Smooth muscle cell (in vitro differentiated cells): ENCODE data around the gene RAB4B. TPM values are rescaled to one million over a fixed set of nuclear protein-coding genes. Genes with fewer than 3 reads are reported as not detected.
"Not testable (repeated sequence)": the region's sequence is repeated elsewhere in the genome, so short reads cannot be mapped to it uniquely, and the experiment has no call there.

ENCODE experiments used
- DNase-seq: peaks from one replicate; lab custom pipeline; 2025; ENCODE audit not compliant: unreplicated experiment; lab: John Stamatoyannopoulos, UW
- H2AFZ ChIP-seq: fragments of 200-600 bp; sonication (generic); 2 replicates; pipeline ENCODE4 v1.6.0; 2016; ENCODE audit warnings: antibody characterized with exemption, low read depth, mild to moderate bottlenecking
- H3F3A ChIP-seq: fragments of 200-600 bp; sonication (generic); 2 replicates; pipeline ENCODE4 v1.6.0; 2017; ENCODE audit warnings: antibody characterized with exemption, low read depth
- H3K27ac ChIP-seq: fragments of 200-600 bp; sonication (generic); 2 replicates; pipeline ENCODE4 v1.5.1; 2016; ENCODE audit warnings: low read depth, mild to moderate bottlenecking
- H3K27me3 ChIP-seq: fragments of 200-600 bp; sonication (generic); 2 replicates; pipeline ENCODE4 v1.6.1; 2016; ENCODE audit warnings: low read depth, mild to moderate bottlenecking
- H3K36me3 ChIP-seq: fragments of 200-600 bp; sonication (generic); 2 replicates; pipeline ENCODE4 v1.5.1; 2016; ENCODE audit warnings: low read depth
- H3K4me1 ChIP-seq: fragments of 200-600 bp; sonication (generic); 2 replicates; pipeline ENCODE4 v1.5.1; 2016; ENCODE audit warnings: low read depth
- H3K4me2 ChIP-seq: fragments of 200-600 bp; sonication (generic); 2 replicates; pipeline ENCODE4 v1.6.0; 2016; ENCODE audit warnings: mild to moderate bottlenecking
- H3K4me3 ChIP-seq: fragments of 200-600 bp; sonication (generic); 2 replicates; pipeline ENCODE4 v1.5.1; 2016; ENCODE audit warnings: mild to moderate bottlenecking
- H3K79me2 ChIP-seq: fragments of 200-600 bp; sonication (generic); 2 replicates; pipeline ENCODE4 v1.6.0; 2016; ENCODE audit warnings: low read depth, mild to moderate bottlenecking
- H3K9ac ChIP-seq: fragments of 200-600 bp; sonication (generic); 2 replicates; pipeline ENCODE4 v1.6.0; 2016; ENCODE audit warnings: low read depth
- H3K9me3 ChIP-seq: fragments of 200-600 bp; sonication (generic); replicated peaks from 2 replicates; pipeline ENCODE4 v1.5.1; 2016; ENCODE audit warnings: low read depth
- H4K20me1 ChIP-seq: fragments of 200-600 bp; sonication (generic); 2 replicates; pipeline ENCODE4 v1.6.0; 2016; ENCODE audit warnings: low read depth
- WGBS: methylation state at CpG from one replicate; pipeline ENCODE4 v1.1.7; 2016; ENCODE audit warnings: low lambda C conversion rate; 5-methylcytosine and 5-hydroxymethylcytosine counted together
- polyA plus RNA-seq: library from polyadenylated mRNA; unstranded; fragments of >200 nt; fragmentation: Nextera tagmentation; extraction: Ambion mirVana; gene quantifications from 2 replicates; pipeline ENCODE4 v1.2.1, GENCODE V29; 2016
- total RNA-seq: library from RNA; depleted of rRNA; stranded (reverse); fragments of >200 nt; gene quantifications from 2 replicates; pipeline ENCODE4 v1.2.3, GENCODE V29; 2014
- TF ChIP-seq, protein P1 (sequence below): fragments of 200-600 bp; sonication (generic); IDR thresholded peaks from 2 replicates; pipeline ENCODE4 v1.5.1; 2017; ENCODE audit warnings: borderline replicate concordance, mild to moderate bottlenecking, antibody characterized with exemption; ENCODE audit not compliant: insufficient read depth, poor library complexity, severe bottlenecking

The RAB4B gene, protein sequence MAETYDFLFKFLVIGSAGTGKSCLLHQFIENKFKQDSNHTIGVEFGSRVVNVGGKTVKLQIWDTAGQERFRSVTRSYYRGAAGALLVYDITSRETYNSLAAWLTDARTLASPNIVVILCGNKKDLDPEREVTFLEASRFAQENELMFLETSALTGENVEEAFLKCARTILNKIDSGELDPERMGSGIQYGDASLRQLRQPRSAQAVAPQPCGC
- 10.6 and 12.1 TPM in 2 replicates for total RNA-seq
- polyA plus RNA-seq = 39.5 and 43.5 TPM in 2 replicates

DNA sequence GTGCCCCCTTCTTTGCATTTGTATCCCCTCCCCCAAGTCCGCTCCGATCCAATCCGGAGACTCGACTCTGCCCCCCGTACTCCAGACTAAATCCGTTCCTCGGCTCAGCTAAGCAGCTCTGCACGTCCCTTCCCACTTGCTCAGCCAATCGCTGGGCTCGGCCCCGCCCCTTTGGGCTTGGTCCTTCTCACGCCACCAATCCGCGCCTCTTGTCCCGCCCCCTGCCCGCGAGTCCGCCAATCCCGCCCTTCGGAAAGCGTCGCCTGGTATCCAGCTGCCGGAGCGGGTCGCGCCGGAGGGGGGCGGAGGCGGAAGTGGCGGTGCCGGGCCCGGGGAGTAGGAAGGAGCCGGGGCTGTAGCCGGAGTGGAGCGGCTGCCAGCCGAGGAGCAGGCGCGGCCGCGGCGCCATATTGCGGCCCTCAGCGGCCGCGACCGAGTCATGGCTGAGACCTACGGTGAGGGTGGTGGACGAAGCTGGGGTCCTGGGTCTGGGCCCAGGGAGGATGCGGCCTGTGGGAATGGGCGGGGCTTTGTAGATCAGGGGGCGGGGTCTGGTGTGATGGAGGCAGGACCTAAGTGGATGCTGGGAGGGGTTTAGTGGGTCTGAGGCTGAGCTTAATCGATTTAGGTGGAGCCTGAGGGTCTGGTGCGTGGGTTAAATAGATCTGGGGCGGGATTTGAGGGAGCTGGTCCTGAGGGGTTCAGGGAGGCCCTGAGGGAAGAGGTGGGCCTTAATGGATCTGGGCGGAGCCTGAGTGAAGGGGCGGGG is at the start of gene RAB4B:
Gene RAB4B, plus strand, starts transcription at position 311 of the 769 bp plus-strand sequence. Its CDS starts 129 bp downstream, at position 440.
- H3K9me3 ChIP-seq = no peaks in the 10 kb centered on the region
- TF ChIP-seq, protein P1, sequence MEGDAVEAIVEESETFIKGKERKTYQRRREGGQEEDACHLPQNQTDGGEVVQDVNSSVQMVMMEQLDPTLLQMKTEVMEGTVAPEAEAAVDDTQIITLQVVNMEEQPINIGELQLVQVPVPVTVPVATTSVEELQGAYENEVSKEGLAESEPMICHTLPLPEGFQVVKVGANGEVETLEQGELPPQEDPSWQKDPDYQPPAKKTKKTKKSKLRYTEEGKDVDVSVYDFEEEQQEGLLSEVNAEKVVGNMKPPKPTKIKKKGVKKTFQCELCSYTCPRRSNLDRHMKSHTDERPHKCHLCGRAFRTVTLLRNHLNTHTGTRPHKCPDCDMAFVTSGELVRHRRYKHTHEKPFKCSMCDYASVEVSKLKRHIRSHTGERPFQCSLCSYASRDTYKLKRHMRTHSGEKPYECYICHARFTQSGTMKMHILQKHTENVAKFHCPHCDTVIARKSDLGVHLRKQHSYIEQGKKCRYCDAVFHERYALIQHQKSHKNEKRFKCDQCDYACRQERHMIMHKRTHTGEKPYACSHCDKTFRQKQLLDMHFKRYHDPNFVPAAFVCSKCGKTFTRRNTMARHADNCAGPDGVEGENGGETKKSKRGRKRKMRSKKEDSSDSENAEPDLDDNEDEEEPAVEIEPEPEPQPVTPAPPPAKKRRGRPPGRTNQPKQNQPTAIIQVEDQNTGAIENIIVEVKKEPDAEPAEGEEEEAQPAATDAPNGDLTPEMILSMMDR = no peak
- H3K4me2 ChIP-seq = peak within 1 kb of the TSS; percentile 89
- under 1% methylated on average over 51 of the region's 56 CpGs for WGBS
- H3K9ac ChIP-seq = peak within 1 kb of the TSS; percentile 78
- no peaks in the 10 kb centered on the region for H3K79me2 ChIP-seq
- peak within 1 kb of the TSS; percentile 57 for H2AFZ ChIP-seq
- H3K36me3 ChIP-seq = no peaks in the 10 kb centered on the region
- peak within 1 kb of the TSS; percentile 60 for H3K4me3 ChIP-seq
- H4K20me1 ChIP-seq = no peaks in the 10 kb centered on the region
- H3K27ac ChIP-seq = peak within 1 kb of the TSS; percentile 92
- peaks cover 4% of the 10 kb centered on the region for H3K4me1 ChIP-seq
- no peaks in the 10 kb centered on the region for H3K27me3 ChIP-seq
- H3F3A ChIP-seq = peaks cover 7% of the 10 kb centered on the region
- DNase-seq = peak; percentile 98

DNA sequence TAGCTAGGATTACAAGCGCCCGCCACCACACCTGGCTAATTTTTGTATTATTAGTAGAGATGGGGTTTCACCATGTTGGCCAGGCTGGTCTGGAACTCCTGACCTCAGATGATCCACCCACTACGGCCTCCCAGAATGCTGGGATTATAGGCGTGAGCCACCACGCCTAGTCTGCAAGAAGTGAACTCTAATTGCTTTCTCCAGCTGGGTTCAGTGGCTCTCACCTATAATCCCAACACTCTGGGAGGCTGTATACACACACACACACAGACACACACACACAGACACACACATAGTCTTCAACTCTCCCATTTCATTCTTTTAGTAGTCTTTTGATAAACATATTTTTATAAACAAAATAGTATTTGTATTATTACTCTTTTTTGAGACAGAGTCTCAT is 48.0 kb upstream of the RAB4B start:
- Histone ChIP-seq H4K20me1 (peaks cover 68% of the 10 kb centered on the region), H3K79me2 (peaks cover 18% of the 10 kb centered on the region), H3K36me3 (peaks cover 24% of the 10 kb centered on the region)
- H3K27me3 ChIP-seq, H3K4me3 ChIP-seq, H2AFZ ChIP-seq, H3F3A ChIP-seq, H3K27ac ChIP-seq, H3K9me3 ChIP-seq, H3K4me2 ChIP-seq, H3K4me1 ChIP-seq, DNase-seq, H3K9ac ChIP-seq: not testable (repeated sequence)
- WGBS = 96% methylated on average over 5 of the region's 5 CpGs

DNA sequence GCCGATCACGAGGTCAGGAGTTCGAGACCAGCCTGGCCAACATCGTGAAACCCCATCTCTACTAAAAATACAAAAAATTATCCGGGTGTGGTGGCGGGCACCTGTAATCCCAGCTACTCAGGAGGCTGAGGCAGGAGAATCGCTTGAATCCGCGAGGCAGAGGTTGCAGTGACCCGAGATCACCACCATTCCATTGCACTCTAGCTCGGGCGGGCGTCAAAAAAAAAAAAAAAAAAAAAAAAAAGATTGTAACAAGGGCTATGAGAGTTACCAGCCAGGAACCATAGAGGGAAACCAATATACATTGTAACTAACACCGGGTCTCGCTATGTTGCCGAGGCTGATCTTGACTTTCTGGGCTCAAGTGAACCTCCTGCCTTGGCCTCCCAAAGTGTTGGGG is 45.7 kb upstream of the RAB4B start:
- 98% methylated on average over 16 of the region's 16 CpGs for WGBS
- not testable (repeated sequence) for H3K27me3 ChIP-seq, H3K9me3 ChIP-seq, H3F3A ChIP-seq, H3K79me2 ChIP-seq, H3K4me1 ChIP-seq, DNase-seq, H3K4me3 ChIP-seq, H2AFZ ChIP-seq, H3K9ac ChIP-seq, H3K4me2 ChIP-seq, H3K27ac ChIP-seq
- H3K36me3 ChIP-seq = peaks cover 20% of the 10 kb centered on the region
- peaks cover 49% of the 10 kb centered on the region for H4K20me1 ChIP-seq

DNA sequence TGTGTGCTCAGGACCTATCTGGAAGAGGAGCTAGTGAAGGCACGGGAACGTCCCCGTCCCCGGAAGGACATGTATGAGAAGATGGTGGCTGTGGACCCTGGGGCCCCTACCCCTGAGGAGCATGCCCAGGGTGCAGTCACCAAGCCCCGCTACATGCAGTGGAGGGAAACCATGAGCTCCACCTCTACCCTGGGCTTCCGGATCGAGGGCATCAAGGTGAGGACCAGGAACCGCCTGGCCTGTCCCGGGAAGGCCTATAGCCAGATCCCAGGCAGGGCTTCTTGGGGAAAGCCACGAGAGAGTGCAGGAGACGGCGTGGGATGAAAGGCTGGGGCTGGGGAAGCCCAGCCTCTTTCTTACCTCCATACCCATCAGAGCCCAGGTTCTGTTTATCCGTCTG is 44.9 kb upstream of the RAB4B start:
- Histone ChIP-seq H3K4me1 (no peaks in the 10 kb centered on the region), H3K27me3 (no peaks in the 10 kb centered on the region), H3K4me2 (no peak overlapping the region), H3K79me2 (no peaks in the 10 kb centered on the region), H3F3A (no peaks in the 10 kb centered on the region), H3K36me3 (peaks cover 16% of the 10 kb centered on the region), H2AFZ (no peak overlapping the region), H3K4me3 (no peak overlapping the region), H3K9me3 (no peaks in the 10 kb centered on the region), H3K27ac (no peak overlapping the region), H3K9ac (no peak overlapping the region), H4K20me1 (peaks cover 41% of the 10 kb centered on the region)
- TF ChIP-seq, protein P1 = no peak
- no peak for DNase-seq
- 98% methylated on average over 13 of the region's 13 CpGs for WGBS
